Subcutaneous preadipocyte (primary cell): ENCODE results near the gene NEO1. TPM values are rescaled to one million over a fixed set of nuclear protein-coding genes. Genes with fewer than 3 reads are reported as not detected.

Experiments
- small RNA-seq: library from RNA; depleted of rRNA; stranded (forward); fragments of <200 nt; gene quantifications from one replicate; pipeline ENCODE3, GENCODE V24; 2012
- total RNA-seq: library from RNA; depleted of rRNA; stranded (reverse); fragments of >200 nt; gene quantifications from 2 replicates; pipeline ENCODE4 v1.2.3, GENCODE V29; 2012

The NEO1 gene, protein sequence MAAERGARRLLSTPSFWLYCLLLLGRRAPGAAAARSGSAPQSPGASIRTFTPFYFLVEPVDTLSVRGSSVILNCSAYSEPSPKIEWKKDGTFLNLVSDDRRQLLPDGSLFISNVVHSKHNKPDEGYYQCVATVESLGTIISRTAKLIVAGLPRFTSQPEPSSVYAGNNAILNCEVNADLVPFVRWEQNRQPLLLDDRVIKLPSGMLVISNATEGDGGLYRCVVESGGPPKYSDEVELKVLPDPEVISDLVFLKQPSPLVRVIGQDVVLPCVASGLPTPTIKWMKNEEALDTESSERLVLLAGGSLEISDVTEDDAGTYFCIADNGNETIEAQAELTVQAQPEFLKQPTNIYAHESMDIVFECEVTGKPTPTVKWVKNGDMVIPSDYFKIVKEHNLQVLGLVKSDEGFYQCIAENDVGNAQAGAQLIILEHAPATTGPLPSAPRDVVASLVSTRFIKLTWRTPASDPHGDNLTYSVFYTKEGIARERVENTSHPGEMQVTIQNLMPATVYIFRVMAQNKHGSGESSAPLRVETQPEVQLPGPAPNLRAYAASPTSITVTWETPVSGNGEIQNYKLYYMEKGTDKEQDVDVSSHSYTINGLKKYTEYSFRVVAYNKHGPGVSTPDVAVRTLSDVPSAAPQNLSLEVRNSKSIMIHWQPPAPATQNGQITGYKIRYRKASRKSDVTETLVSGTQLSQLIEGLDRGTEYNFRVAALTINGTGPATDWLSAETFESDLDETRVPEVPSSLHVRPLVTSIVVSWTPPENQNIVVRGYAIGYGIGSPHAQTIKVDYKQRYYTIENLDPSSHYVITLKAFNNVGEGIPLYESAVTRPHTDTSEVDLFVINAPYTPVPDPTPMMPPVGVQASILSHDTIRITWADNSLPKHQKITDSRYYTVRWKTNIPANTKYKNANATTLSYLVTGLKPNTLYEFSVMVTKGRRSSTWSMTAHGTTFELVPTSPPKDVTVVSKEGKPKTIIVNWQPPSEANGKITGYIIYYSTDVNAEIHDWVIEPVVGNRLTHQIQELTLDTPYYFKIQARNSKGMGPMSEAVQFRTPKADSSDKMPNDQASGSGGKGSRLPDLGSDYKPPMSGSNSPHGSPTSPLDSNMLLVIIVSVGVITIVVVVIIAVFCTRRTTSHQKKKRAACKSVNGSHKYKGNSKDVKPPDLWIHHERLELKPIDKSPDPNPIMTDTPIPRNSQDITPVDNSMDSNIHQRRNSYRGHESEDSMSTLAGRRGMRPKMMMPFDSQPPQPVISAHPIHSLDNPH (N-terminal part only)
- total RNA-seq, result 9.8 and 11.8 TPM in 2 replicates

DNA sequence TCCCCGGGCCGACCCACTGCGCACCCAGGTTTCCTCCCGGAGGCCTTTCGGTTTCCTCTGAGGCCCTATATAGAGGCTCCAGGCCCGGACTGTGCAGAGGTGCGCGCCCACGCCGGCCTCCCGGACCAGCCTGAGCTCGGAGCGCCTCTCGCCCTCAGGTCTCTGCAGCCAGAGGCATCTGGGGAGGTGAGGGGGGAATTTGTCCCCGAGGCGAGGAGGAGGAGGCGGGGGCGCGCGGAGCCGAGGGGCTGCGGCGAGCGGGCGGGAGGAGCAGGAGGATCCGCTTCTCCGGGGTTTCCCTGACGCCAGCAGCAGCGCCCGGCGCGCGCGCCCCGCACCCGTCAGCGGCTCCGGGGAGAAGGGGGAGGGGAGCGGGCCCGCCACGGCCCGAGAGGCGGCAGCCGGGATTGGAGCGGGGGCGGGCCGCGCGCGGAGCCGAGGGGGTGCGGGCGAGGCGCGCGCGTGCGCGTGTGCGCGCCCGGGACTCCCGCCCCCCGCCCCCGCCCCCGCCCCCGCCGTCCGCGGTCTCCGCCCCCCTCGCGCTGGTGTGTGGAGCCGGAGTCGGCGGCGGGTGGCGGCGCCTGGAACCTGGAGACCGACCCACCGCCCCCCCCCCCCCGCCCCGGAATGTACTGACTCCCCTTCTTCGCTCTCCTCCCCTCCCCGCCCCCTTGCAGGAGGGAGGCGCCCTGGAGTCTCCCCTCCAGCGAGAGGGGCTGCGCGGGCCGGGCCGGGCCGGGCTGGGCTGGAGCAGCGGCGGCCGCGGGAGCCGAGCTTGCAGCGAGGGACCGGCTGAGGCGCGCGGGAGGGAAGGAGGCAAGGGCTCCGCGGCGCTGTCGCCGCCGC is at the start of gene NEO1:
NEO1 (plus strand) TSS at position 657 of the 846 bp plus-strand sequence. CDS start 213 bp downstream, outside the sequence.

Small RNAs within 50 kb of the gene (small RNA-seq; reads per million reads assigned to genes)
- gene FKBP1AP2, result not detected
